ENCODE results near the gene CELSR2. TPM values are rescaled to one million over a fixed set of nuclear protein-coding genes. Genes with fewer than 3 reads are reported as not detected.

Gene CELSR2
- total and polyA plus RNA-seq, 2 experiments from 2014 or later, result 6.1 to 12.9 TPM

DNA sequence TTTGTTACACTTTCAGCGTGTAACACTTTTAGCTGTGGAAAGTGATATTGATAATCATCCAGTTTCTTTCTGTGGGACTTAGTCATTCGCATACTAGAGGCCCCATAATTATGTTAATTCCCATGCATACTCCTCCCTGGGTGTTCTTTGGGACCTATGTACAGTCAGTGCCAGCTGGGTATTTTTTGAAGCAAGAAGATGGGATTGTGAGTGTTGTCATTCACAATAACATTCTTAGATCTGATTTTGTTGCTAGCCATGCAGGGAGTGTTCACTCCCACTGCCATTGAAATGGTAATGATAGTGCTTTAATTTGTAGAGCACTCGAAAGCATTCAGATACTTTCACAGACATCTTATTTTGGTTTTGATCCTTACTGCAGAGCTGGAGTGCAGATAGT, 24.0 kb upstream of the CELSR2 start:
- Histone ChIP-seq H3K4me3 (no peak overlapping the region), H3K4me1 (ENCODE audit: low read depth) (no peaks in the 10 kb centered on the region), H3K27ac (no peak overlapping the region)

DNA sequence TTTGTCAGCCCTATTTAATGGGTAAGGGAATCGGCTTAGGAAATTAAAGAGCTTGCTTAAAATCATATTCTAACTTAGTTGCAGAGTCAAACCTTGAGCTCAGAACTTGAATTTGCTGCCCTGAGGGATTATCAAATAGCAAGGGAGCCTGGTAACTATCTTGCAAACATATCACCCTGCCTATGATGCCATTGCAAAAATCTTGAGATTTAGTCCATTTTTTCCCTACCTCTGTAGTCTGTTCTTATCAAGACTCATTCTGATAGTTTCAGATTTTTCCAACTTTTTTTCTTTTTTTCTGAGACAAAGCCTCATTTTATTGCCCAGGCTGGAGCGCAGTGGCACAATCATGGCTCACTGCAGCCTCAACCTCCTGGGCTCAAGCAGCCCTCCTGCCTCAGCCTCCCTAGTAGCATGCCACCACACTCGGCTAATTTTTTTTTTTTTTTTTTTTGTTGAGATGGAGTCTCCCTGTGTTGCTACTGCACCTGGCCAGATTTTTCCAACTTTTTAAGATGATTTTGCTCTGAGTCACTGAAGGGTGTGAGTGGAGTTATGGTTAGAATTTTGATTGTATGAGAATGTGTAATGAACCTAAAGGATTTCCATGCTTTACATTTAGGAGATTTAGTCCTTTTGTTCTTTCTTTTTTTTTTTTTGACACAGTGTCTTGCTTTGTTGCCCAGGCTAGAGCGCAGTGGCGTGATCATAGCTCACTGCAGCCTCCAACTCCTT, 23.5 kb upstream of the CELSR2 start:
- Histone ChIP-seq H3K27ac (no peak overlapping the region), H3K4me3 (no peak overlapping the region), H3K36me3 (peaks cover 27% of the 10 kb centered on the region), H3K27me3 (no peaks in the 10 kb centered on the region), H3K9me3 (ENCODE audit: low read depth) (no peaks in the 10 kb centered on the region), H3K4me1 (ENCODE audit: low read depth) (no peaks in the 10 kb centered on the region)
- no peak for DNase-seq (ENCODE audit: low read depth in 1 of 2, low spot score in 1 of 2)
- TF ChIP-seq, protein P1, sequence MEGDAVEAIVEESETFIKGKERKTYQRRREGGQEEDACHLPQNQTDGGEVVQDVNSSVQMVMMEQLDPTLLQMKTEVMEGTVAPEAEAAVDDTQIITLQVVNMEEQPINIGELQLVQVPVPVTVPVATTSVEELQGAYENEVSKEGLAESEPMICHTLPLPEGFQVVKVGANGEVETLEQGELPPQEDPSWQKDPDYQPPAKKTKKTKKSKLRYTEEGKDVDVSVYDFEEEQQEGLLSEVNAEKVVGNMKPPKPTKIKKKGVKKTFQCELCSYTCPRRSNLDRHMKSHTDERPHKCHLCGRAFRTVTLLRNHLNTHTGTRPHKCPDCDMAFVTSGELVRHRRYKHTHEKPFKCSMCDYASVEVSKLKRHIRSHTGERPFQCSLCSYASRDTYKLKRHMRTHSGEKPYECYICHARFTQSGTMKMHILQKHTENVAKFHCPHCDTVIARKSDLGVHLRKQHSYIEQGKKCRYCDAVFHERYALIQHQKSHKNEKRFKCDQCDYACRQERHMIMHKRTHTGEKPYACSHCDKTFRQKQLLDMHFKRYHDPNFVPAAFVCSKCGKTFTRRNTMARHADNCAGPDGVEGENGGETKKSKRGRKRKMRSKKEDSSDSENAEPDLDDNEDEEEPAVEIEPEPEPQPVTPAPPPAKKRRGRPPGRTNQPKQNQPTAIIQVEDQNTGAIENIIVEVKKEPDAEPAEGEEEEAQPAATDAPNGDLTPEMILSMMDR (IDR thresholded peaks at IDR 0.05; ENCODE audit: low read depth, low read length), result no peak

More for the DNA sequence above, 24.0 kb upstream of the CELSR2 start:
- no peak for DNase-seq (ENCODE audit: low read depth in 1 of 2, low spot score in 1 of 2)
- H3K27me3 ChIP-seq, result no peaks in the 10 kb centered on the region
- no peaks in the 10 kb centered on the region for H3K9me3 ChIP-seq (ENCODE audit: low read depth)
- H3K36me3 ChIP-seq, result peaks cover 26% of the 10 kb centered on the region
- TF ChIP-seq, protein P1 (IDR thresholded peaks at IDR 0.05; ENCODE audit: low read depth, low read length), result no peak

DNA sequence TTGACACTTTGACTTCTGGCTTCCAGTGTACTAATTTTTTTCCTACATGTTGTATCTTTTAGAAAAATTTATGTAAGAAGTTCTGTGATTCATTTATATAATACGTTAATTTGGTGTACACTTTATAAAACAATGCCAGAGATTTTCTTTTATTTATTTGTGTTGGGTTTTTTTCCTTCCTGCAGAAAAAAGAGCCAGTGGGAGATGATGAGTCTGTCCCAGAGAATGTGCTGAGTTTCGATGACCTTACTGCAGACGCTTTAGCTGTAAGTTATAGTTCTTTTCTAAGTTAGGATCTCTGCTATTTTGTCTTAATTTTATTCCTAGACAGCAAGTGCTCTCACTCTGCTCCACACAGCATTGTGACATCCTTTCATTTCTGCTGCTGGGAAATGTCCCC, 21.2 kb upstream of the CELSR2 start:
- TF ChIP-seq, protein P1 (IDR thresholded peaks at IDR 0.05; ENCODE audit: low read depth, low read length), result no peak
- DNase-seq (ENCODE audit: low read depth in 1 of 2, low spot score in 1 of 2), result no peak
- Histone ChIP-seq H3K9me3 (ENCODE audit: low read depth) (no peaks in the 10 kb centered on the region), H3K27me3 (no peaks in the 10 kb centered on the region), H3K4me3 (no peak overlapping the region), H3K36me3 (peaks cover 33% of the 10 kb centered on the region), H3K27ac (no peak overlapping the region), H3K4me1 (ENCODE audit: low read depth) (no peaks in the 10 kb centered on the region)

DNA sequence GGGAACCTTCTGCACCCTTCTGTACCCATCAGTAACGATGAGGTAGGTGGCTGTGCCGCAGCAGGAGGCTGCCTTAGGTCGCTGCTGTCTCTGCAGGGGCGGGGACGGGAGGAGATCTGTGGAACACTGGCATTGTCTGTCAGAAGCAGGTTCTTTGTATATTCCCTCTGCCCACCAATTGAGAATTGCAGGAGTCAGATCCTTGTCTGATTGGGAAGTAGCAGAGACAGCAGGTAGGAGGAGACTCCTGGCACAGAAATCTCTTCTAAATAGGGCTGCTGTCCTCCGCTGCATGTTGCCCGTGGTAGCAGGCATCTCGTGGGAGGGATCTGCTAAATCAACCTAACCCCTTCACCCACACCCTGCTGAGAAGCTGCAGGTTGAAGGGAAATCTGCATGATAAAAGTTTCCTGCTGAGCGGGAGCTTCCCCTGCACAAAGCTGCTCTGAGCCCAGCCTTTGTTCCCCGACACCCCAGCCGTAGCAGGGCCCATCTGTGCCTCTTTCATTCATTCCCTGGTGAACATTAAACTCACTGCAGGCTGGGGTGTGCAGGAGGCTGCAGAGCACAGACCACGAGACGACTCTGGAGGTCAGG, 19.7 kb upstream of the CELSR2 start:
- no peak overlapping the region for H3K27ac ChIP-seq
- DNase-seq (ENCODE audit: low read depth in 1 of 2, low spot score in 1 of 2), result no peak
- H3K36me3 ChIP-seq, result peaks cover 32% of the 10 kb centered on the region
- H3K9me3 ChIP-seq (ENCODE audit: low read depth), result no peaks in the 10 kb centered on the region
- TF ChIP-seq, protein P1 (IDR thresholded peaks at IDR 0.05; ENCODE audit: low read depth, low read length), result no peak
- H3K27me3 ChIP-seq, result no peaks in the 10 kb centered on the region
- H3K4me3 ChIP-seq, result no peak overlapping the region
- no peaks in the 10 kb centered on the region for H3K4me1 ChIP-seq (ENCODE audit: low read depth)

DNA sequence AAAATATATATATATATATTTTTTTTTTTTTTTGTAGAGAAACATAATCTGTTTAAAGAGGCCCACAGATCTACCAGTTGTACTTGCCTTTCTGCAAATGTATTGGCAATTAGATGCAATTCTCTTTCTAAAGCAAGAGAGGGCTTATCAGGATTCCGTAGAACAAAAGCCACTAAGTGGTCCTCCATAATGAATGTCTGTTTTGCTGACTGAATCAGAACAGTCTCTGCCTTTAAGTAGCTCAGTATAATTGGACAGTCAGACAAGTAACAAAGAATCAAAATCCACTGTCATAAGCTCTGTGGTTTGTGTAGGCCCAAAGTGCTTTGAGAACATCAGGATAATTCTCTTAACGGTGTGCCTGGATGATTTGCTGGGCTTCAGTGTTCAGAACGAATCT, 18.3 kb upstream of the CELSR2 start:
- H3K4me1 ChIP-seq (ENCODE audit: low read depth), result no peaks in the 10 kb centered on the region
- no peak overlapping the region for H3K4me3 ChIP-seq
- H3K36me3 ChIP-seq, result peaks cover 46% of the 10 kb centered on the region
- no peaks in the 10 kb centered on the region for H3K9me3 ChIP-seq (ENCODE audit: low read depth)
- no peak for DNase-seq (ENCODE audit: low read depth in 1 of 2, low spot score in 1 of 2)
- H3K27ac ChIP-seq, result no peak overlapping the region
- H3K27me3 ChIP-seq, result no peaks in the 10 kb centered on the region
- TF ChIP-seq, protein P1 (IDR thresholded peaks at IDR 0.05; ENCODE audit: low read depth, low read length), result no peak

All from cardiac muscle cell (in vitro differentiated cells and primary cell).